GM19023 (cell line): ENCODE data around the gene SDR42E2.
"Not testable (repeated sequence)": the region's sequence is repeated elsewhere in the genome, so short reads cannot be mapped to it uniquely, and the experiment has no call there.

Experiments used
- ATAC-seq: cut with Tn5 transposase; IDR thresholded peaks from one replicate; pipeline ENCODE4 v1.9.1; 2021; ENCODE audit warnings: mild to moderate bottlenecking, moderate library complexity; ENCODE audit not compliant: unreplicated experiment

SDR42E2 gene

DNA sequence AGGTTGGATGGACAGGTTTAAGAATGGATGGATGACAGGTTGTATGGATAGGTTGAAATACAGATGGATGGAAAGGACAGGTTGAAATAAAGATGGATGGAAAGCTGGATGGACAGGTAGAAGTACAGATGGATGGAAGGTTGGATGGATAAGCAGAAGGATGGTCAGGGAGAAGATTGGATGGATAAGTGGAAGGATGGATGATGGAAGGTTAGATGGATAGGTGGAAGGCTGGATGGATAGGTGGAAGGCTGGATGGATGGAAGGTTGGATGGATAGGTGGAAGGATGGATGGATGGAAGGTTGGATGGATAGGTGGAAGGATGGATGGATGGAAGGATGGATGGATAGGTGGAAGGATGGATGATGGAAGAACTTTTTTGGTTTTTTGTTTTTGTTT, 905 bp upstream of the SDR42E2 start:
- no peak for ATAC-seq

DNA sequence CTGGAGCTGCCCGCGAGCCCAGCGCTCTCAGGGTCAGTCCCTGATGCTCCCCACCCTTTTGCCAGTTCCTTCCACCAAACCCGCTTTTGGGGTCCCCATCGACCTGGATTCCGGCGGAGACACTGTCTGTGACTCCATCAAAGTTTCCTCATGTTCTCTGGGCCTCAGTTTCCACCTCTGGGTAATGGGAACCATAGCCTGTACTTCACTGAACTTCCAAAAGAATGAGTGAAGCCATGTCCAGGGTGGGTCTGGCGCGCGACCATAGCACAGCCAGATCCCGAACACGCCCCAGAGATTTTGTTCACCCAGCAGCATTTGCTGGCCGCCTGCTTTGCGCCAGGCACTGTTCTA, 327 bp downstream of the SDR42E2 start:
- ATAC-seq: no peak

DNA sequence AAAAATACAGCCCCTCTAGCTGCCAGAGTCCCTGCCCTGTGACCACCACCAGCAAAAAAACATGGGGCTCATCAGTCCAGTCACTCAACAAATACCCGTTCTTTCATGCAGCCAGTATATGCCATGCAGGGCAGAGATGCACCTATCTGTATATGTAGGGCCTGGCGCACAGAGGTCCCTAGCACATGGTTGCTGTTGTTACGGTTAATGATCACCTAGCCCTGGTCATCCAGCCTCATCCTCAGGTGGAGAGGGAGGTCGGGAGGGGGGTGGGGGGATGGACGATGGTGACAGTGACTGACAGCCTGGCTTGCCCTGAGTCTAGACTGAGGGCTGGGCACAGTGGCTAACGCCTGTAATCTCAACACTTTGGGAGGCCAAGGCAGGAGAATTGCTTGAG, 1.5 kb downstream of the SDR42E2 start:
- ATAC-seq: no peak

DNA sequence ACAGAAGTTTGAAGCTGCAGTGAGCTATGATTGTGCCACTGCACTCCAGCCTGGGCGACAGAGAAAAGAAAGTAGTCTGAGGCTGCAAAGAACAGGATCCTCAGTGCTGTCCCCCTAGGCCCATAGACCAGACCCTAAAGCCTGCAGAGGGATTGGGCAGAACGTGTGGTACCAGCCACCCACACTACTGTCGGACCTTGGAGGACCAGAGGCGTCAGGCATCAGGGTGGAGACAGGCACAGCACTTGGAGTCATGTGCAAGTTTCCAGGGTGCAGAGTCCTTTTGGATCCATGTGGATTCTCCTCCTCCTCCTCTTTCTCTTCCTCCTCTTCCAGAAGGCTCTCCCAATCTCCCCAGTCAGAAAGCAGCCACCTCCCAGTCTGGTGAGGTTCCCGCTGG, 2.2 kb downstream of the SDR42E2 start:
- no peak for ATAC-seq

DNA sequence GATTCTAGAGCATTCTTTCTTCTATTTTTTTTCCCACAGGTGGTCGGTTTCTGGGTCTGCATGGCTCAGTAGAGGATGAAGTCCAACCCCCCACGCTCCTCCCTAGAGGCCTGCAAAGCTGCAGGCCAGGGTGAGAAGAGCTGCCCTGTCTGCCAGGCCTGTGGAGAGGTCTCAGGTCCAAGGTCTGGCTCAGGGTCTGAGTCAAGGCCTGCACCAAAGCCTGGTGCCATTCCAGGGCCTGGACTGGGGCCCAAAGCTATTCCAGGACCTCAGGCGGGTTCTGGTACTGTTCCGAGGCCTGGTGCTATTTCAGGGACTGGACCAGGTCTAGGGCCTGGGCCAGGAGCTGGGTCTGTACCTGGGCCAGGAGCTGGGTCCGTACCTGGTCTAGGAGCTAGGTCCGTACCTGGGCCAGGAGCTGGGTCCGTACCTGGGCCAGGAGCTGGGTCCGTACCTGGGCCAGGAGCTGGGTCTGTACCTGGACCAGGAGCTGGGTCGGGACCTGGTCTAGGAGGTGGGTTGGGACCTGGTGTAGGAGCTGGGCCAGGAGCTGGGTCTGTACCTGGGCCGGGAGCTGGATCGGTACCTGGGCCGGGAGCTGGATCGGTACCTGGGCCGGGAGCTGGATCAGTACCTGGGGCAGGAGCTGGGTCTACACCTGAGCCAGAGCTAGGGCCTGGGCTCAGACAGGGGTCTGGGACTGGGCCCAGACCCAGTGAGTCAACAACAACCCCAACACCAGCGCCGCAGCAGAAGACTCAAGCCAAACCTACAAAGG, 3.4 kb downstream of the SDR42E2 start:
- ATAC-seq: no peak

DNA sequence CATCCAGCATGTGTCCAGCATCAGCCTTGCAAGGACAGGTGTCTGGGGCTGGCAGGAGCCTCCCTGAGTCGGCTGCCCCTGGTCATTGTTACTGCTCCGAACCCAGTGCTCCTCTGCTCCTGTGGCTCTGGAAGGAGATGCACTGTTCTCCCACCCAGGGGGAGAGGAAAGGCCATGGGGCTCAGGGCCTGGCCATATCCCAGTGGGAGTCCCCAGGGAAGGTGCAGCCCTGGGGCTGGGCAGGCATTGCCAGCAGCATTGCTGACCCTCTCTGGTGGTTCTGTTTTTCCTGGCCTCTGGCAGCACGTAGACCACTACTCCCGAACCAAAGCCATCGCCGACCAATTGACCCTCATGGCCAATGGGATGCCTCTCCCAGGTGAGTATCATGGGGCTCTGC, 9.6 kb downstream of the SDR42E2 start:
- no peak for ATAC-seq

DNA sequence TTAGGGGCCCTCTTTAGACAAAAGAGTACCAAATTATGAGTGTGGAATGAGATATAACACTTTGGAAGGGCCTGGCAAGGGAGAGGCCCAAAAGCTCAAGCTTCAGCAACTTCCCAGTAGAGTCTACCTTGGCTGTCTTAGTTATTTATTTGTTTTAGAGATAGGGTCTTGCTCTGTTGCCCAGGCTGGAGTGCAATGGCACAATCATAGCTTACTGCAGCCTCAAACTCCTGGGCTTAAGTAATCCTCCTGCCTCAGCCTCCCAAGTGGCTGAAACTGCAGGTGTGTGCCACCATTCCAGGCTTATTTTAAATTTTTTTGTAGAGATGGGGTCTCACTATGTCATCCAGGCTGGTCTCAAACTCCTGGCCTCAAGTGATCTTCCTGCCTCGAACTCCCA, 10.3 kb downstream of the SDR42E2 start:
- ATAC-seq: not testable (repeated sequence)

DNA sequence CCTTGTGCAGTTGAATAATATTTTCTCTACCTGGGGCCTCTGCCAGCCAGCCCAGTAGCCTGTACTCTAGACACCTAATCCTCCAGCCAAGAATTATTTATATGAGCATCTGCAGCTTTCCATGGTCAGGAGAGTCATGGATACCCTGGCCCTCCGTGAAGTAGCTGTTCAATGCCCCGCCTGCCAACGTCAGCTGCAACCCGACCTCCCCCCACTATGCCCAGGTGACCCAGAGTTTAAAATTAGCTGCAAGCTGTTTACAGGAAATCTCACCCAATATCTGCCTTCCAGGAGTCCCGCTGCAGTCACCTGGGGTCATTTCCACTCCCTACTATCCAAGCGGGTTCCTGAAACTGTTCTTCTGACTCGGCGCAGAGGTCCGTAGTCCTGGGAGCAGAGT, 12.3 kb downstream of the SDR42E2 start:
- ATAC-seq: no peak

DNA sequence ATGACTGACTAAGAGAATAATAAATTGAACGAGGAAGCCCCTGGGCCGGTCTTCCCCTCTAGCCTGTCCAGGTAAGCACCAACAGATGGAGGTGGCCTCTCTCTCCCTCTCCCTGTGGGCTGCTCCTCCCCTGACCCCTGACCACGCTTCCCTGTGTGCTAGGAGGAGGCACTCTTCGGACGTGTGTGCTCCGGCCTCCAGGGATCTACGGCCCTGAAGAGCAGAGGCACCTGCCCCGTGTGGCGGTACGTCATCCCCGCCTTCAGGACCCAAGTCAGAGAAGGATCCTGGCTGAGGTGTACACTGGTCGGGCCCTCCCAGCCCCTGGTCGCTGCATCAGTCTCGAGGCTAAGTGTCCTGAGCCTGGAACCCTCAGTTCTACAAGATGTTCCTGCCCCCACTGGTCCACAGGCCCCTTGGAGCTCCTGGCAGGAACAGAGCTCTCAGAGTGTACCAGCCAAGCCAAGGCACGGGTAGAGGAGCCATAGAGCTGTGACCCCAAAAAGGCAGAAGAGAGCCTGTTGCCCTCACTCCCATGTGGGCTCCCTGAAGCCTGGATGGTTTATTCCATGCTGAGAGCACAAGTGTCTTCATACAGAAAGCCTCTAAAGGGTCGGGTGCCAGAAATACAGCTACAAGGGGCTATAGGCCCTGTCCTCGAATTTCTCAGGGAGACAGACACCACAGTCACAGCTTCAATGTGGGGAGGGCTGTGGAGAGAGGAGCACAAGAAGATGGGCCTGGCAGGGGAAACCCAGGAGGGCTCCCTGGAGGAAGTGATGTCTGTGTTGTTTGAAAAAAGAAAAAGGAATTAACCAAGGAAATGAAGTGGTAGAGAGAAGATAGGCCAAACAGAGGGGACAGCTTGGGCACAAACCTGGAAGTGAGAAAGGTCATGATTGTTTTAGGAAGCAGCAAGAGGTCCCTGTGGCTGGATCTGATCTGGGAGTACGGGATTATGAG, 15.9 kb downstream of the SDR42E2 start:
- no peak for ATAC-seq

DNA sequence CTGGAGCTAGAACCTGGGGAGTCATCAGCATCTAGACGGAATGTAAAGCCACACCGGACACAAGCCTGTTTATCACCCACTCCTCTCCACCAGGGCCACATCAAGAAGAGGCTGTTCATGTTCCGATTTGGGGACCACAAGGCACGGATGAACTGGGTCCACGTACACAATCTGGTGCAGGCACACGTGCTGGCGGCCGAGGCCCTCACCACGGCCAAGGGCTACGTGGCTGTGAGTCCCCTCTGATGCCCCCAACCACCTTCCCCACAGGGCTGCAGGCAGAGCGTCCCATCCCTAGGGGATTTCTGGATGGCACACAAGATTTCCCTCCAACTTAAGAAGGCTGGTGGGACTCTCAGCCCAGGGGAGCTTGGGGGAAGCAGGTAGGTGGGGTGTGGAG, 19.1 kb downstream of the SDR42E2 start:
- ATAC-seq: no peak

DNA sequence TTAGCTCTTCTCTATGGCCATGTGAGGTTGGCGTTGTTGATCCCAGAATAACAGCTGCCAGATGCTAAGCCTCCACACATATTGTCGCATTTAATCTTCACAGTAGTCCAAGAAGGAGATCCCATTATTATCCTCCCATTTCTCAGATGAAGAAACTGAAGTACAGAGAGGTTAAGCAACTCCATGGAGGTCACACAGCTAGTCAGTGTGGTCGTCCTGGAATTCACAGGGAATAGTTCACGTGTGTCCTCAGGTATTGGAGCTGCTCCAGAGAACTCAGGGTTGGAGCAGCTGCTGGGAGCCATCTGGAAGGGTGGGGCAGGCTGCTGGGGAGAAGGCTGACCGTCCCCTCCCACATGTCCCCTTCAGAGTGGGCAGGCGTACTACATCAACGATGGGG, 19.5 kb downstream of the SDR42E2 start:
- no peak for ATAC-seq

DNA sequence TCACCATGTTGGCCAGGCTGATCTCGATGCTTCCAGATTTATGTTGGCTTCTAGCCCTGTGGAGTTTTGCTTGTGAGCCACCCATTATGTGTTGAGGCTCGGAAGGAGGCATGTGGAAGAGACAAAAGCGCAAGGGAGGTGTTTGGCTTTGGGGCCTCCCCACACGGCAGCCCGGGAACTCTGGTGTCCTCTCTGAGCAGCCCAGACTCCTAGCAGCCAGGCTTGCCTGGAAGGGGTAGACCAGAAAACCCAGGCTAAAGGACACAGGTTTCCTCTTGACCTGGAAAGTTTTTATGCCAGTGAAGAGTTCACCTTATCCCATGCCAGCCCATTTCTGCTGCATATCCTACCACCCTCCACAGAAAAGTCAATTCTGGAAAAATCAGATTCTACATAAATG, 21.0 kb downstream of the SDR42E2 start:
- no peak for ATAC-seq

DNA sequence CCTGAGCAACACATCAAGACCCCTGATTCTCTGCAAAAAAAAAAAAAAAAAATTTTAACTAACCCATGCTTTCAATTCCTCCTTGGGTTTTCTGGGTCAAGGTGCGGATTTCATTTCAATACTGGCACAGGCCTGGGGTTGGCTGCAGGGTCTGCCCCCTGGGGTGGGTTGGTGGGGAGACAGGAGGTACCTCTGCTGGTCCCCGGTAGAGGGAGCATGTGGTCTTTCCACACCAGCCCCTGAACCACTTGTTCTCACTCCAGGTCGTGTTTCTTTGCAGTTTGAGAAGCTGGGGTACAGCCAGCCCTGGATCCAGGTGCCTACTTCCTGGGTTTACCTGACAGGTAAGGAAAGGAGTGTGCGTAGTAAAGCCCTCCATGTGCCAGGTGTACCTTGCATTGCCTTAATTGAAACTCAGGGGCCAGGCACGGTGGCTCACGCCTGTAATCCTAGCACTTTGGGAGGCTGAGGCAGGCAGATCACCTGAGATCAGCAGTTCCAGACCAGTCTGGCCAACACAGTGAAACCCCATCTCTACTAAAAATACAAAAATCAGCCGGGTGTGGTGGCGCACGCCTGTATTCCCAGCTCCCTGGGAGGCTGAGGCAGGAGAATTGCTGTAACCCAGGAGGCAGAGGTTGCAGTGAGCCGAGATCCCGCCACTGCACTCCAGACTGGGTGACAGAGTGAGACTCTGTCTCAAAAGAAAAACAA, 21.8 kb downstream of the SDR42E2 start:
- ATAC-seq: no peak

DNA sequence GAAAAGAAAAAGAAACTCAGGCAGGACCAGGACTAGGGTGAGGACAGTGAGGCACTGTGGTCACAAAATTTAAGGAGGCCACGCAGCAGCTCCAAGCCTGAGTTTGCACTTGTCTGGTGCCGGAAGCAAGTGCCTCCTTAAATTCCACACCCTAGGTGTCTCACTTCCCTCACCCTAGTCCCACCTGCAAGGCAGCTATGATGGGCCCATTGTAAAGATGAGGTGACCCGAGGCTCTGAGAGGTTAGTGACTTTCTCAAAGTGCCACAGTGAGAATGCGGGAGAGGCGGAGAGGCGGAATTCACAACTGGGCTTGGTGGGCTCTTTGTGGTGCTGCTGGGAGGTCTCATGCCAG, 22.3 kb downstream of the SDR42E2 start:
- no peak for ATAC-seq

DNA sequence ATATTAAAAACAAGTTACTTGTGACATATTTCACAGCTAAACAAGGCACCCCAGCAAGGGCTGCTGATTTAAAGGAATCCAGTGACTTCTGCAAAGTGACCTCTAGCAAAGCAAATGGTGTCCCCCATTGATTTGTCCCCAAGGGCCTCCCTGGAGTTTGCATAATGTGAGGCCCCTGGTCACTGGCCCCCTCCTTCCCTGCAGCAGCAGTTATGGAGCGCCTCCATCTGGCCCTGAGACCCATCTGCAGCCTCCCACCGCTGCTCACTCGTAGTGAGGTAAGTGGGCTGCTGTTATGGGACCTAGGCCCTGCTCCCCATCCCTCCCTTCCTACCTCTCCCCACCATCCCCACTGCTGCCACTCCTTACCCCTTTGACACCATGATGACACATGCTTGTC, 24.2 kb downstream of the SDR42E2 start:
- ATAC-seq: no peak

DNA sequence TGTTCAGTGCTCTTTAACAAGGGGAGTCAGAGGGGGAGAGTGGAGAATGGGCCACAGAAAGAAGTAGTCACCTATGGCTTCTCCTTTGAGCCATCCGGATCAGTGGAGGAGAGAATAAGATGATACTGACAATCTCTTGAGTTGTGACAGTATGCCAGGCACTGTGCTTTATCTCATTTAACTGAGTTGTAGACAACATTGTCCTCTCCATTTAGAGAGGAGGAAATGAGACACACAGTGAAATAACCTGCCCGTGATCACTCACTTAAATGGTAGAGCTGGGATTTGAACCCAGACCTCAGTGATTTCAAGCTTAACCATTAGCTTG, 25.9 kb downstream of the SDR42E2 start:
- ATAC-seq: no peak

DNA sequence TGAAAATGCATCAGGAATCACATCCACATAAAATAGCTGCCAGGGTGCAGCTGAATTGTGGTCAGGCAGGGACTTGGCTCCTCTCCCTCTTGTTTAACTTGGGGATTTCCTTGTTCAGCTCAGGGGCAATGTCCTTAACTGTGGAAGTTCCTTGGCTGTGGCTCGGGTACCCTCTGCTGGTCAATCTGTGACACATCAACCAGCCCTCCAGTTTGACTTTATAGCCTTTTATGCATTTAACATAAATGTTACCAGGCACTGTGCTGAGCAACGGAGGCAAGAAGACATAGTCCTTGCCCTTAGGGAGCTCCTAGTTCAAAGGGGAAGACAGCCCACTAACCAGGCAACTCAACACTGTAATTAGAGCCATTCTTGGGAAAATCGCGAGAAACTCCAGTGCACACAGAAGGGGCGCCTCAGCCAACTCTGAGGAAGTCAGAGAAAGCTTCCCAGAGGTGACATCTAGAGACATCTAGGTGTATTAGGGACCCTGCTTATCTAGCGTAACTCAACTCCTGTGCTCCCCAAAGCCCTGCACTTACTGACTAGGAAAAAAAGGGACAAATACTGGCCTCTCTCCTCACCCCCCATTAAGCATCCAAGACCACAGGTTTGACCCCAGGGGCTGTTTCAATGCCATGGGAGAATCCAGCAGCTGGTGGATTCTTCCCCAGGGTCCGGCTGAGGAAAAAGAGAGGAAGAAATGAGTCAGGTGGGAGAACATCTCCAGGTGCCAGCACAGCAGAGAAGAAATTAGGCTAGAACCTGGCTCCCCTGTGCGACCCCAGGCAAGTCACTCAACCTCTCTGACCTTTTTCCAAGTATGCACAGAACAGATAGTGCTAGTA, 26.5 kb downstream of the SDR42E2 start:
- ATAC-seq: no peak

DNA sequence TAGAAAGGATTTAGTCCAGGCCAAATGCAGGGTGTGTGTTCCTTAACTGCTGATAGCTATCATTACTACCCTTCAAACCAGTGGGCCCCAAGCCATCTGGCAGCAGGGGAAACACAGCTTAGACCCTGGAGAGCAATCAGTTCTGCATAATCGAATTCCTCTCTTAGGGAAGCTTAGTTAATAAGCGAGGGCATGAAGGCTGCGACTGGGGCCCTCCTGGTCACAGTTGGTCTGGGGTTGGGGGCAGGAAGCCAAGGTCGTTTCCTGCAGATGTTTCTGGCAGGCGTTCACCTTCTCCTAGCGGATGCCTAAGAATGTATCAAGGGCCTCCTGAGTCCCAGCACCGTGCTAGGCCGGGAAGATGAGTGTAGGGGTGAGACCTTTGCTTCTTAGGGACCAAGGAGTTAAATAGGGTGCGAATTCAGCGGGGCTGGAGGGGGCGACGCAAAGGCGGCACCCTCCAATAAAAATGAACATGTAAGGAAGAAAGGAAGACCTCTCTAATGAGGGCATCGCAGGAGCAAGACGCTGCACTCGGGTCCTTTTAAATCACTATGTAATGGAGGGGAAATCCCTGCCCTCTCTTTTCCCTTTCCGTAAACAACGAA, 27.3 kb downstream of the SDR42E2 start:
- no peak for ATAC-seq

DNA sequence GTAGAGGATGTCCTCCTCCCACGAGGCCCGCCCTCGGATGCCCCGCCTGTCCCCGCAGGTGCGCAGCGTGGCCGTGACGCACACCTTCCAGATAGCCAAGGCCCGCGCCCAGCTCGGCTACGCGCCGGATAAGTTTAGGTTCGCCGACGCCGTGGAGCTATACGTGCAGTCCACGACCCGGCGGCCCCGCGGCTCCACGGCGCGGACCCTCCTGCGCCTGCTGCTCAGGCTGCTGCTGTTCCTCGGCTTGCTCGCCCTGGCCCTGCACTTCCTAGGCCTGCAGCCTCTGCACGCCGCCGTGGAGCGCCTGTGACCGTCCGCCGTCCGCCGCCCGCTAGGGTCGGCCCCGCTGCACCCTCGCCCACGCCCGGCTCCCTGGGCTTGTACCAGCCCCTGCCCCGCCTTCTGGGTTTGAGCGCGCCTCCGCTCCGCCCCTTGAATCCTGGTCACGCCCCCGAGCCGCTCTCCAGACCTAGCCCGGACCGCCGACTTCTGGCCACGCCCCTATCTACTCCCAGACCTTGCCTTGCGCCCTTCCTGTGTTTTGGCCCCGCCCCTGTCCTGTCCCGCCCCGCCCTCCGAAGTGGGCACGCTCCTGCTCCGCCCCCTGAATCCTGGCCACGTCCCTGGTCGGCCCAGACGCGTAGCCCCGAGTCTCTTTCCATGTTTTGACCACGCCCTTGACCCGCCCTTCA, 27.9 kb downstream of the SDR42E2 start:
- peak; percentile 63 for ATAC-seq
